SHP77 treated with DMSO at 0.1 percent for 48 hours (cell line): Measurements from ENCODE around the gene HDAC9.
"Not testable (repeated sequence)": the region's sequence is repeated elsewhere in the genome, so short reads cannot be mapped to it uniquely, and the experiment has no call there.

ENCODE experiments used
- DNase-seq: peaks from one replicate; lab custom pipeline; 2025; lab: John Stamatoyannopoulos, UW

HDAC9 gene

DNA sequence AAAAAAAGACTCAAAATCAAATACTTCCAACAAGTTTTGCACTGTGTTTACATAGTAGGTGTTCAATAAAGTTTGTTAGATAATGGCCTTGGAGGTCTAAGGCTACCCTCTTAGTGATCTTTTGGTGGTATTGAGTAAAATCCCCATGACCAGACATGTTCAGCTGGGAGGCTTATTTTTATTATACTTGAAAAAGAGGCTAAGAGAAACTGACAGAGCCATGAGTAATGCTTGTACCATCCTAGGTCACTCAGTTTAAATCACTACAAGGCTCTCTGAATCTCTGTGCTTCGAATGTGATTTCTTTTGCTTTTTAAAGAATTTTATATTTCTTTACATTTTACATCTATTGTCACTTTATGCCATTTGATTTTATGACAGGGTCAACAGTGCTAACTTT is 531.3 kb downstream of the HDAC9 start:
- DNase-seq, result no peak

DNA sequence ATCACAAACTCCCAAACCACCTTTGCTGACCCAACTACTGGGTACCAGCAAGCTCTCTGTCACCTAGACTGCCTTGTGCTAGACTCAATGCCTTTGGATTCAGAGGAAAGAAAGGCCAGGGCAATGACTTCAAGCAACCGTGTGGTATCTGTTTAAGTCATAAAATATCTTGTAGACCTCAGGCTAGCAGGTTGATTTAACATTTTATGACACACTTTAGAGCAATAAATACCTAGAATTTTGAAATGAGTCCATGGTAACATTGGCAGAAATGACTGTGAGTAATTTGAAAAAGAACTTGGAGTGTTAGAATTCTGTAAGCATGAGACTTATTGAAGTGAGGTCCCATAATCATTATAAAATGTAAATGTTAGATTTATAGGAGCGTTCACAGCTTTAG is 534.7 kb downstream of the HDAC9 start:
- no peak for DNase-seq

DNA sequence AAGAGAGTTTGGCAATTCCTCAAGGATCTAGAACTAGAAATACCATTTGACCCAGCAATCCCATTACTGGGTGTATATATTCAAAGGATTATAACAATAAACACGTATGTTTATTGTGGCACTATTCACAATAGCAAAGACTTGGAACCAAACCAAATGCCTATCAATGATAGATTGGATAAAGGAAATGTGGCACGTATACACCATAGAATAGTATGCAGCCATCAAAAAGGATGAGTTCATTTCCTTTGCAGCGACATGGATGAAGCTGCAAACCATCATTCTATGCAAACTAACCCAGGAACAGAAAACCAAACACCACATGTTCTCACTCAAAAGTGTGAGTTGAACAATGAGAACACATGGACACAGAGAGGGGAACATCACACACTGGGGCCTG is 537.4 kb downstream of the HDAC9 start:
- DNase-seq, result not testable (repeated sequence)

DNA sequence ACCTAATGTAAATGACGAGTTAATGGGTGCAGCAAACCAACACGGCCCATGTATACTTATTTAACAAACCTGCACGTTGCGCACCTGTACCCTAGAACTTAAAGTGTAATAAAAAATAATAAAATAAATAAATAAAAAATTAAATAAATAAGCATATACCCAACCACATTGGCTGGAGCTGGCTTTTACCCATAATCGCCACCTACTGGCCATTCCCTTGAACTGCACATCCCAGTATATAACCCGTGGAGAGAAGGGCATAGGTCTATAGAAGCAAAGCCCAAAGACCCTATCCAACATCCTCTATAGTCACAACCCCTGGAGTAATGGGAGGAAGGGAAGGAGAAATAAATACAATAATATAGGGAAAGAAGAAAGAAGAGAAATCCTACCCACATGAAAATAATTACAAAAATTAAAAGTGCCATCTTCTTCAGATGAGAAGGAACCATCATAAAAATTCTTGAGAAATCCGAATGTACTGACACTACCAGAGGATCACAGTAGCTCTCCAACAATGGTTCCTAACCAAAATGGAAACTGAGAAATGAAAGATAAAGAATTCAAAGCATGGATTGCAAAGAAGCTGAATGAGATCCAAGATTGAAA is 556.3 kb downstream of the HDAC9 start:
- no peak for DNase-seq
